Measurements from ENCODE around the gene DCLK1.

GRCh38 chr13:36082806-36083205, 48.4 kb downstream of the DCLK1 start:
- TF ChIP-seq POLR2A (IDR thresholded peaks at IDR 0.05; ENCODE audit: low read depth): no peak
- no peak for TF ChIP-seq EP300 (IDR thresholded peaks at IDR 0.05)
- TF ChIP-seq CTCF (IDR thresholded peaks at IDR 0.05): no peak

All from esophagus muscularis mucosa (tissue), 4 donors.